Activated CD8-positive, alpha-beta memory T cell treated with anti-CD3 and anti-CD28 coated beads, Interleukin-2, amount 10 ng/mL, durations not matched to agents 7 days and 5 days (primary cell): ENCODE data around the gene EVI2B. TPM values are rescaled to one million over a fixed set of nuclear protein-coding genes. Genes with fewer than 3 reads are reported as not detected.

ENCODE experiments used
- total RNA-seq, 2 experiments: library from RNA; stranded (reverse); gene quantifications; one replicate each; pipeline ENCODE4 v1.2.3, GENCODE V29; 2021

EVI2B gene
- total RNA-seq, 2 experiments from 2014 or later, result 49.4 to 51.5 TPM

Other genes starting within 250 kb of the EVI2B start
- gene NF1, start 219.1 kb downstream of the EVI2B start, total RNA-seq, result 10 to 100 TPM; 22.1 to 28.6 TPM
- gene OMG, start 16.8 kb downstream of the EVI2B start, total RNA-seq, result under 1 TPM; 0.54 to 0.96 TPM
- gene EVI2A, start 7.6 kb upstream of the EVI2B start, total RNA-seq, result 10 to 100 TPM; 37.3 to 45.9 TPM
- gene RAB11FIP4, start 77.6 kb upstream of the EVI2B start, total RNA-seq, result 10 to 100 TPM; 23.9 to 35.5 TPM